Measurements from ENCODE around the gene SPATC1L. TPM values are rescaled to one million over a fixed set of nuclear protein-coding genes. Genes with fewer than 3 reads are reported as not detected.

SPATC1L gene
- polyA plus RNA-seq, 2 of the 4 experiments (the other 2 are of a cell fraction) = 0.14 TPM; not detected in 1

GRCh38 chr21:46155514-46156377 is 28.5 kb downstream of the SPATC1L start, which contains the start of gene FTCD:
Gene FTCD, minus strand, starts transcription at chr21:46155579. Its CDS starts 56 bp downstream, at chr21:46155523.
- H3K9me3 ChIP-seq = no peaks in the 10 kb centered on the region
- FAIRE-seq (no peak), DNase-seq (ENCODE audit: low read depth in 1 of 2, low spot score in 1 of 2) (no peak), ATAC-seq (no peak)
- no peaks in the 10 kb centered on the region for H3K4me1 ChIP-seq
- no peak within 1 kb of the TSS for H3K27ac ChIP-seq
- ChIA-PET CTCF (interaction anchor here (5.2 kb wide), 1 partner anchor 13 kb away, joined by 34 read pairs; no protein-coding TSS in a partner anchor), POLR2A (no interaction called here)
- TF ChIP-seq CTCF (IDR thresholded peaks at IDR 0.05) = no peak
- TF ChIP-seq USF2 (IDR thresholded peaks at IDR 0.05) = no peak
- no peak for TF ChIP-seq FOSL2 (IDR thresholded peaks at IDR 0.05)
- TF ChIP-seq FOSL2 (CRISPR knock-in tag; IDR thresholded peaks at IDR 0.05) = no peak
- no peak for TF ChIP-seq MAFK (IDR thresholded peaks at IDR 0.05; ENCODE audit: partially characterized antibody)
- TF ChIP-seq ELK1 (IDR thresholded peaks at IDR 0.05; ENCODE audit: low read depth, low read length) = no peak
- no peak for TF ChIP-seq E2F6 (IDR thresholded peaks at IDR 0.05; ENCODE audit: borderline replicate concordance, low read depth)
- TF ChIP-seq NR3C1 (IDR thresholded peaks at IDR 0.05) = no peak
- TF ChIP-seq TFCP2L1 (CRISPR knock-in tag; IDR thresholded peaks at IDR 0.05) = no peak
- TF ChIP-seq JUNB (IDR thresholded peaks at IDR 0.05) = no peak
- no peak for TF ChIP-seq CBX2 (IDR thresholded peaks at IDR 0.05; ENCODE audit: borderline replicate concordance, low read depth)
- TF ChIP-seq JUN (IDR thresholded peaks at IDR 0.05) = no peak
- TF ChIP-seq FOSB (CRISPR knock-in tag; IDR thresholded peaks at IDR 0.05) = no peak
- TF ChIP-seq KDM5A (IDR thresholded peaks at IDR 0.05) = no peak
- TF ChIP-seq TP53 (CRISPR knock-in tag; IDR thresholded peaks at IDR 0.05) = no peak
- no peak for TF ChIP-seq BCL3 (IDR thresholded peaks at IDR 0.05)
- no peak for TF ChIP-seq ATOH8 (CRISPR knock-in tag; IDR thresholded peaks at IDR 0.05; ENCODE audit: low read depth)
- TF ChIP-seq POLR2AphosphoS2 (conservative IDR thresholded peaks at IDR 0.05; ENCODE audit: low read length) = no peak
- 81% methylated on average over 19 of the region's 34 CpGs for WGBS (ENCODE audit: missing lambda C conversion rate)
- H3K4me3 ChIP-seq = no peak within 1 kb of the TSS
- no peak within 1 kb of the TSS for H3K4me2 ChIP-seq

GRCh38 chr21:46154955-46155513 is 29.2 kb downstream of the SPATC1L start:
- WGBS (ENCODE audit: missing lambda C conversion rate) = 90% methylated on average over 2 of the region's 16 CpGs
- Histone ChIP-seq H3K27ac (no peak overlapping the region), H3K9me3 (no peaks in the 10 kb centered on the region), H3K4me2 (no peak overlapping the region), H3K4me1 (no peaks in the 10 kb centered on the region), H3K4me3 (no peak overlapping the region)
- POLR2A ChIA-PET = no interaction called here
- no peak for FAIRE-seq
- no peak for ATAC-seq
- CTCF ChIA-PET = interaction anchor here (5.2 kb wide), 1 partner anchor 12 kb away, joined by 34 read pairs; no protein-coding TSS in a partner anchor
- DNase-seq (ENCODE audit: low read depth in 1 of 2, low spot score in 1 of 2) = no peak
- TF ChIP-seq HES2 (IDR thresholded peaks at IDR 0.05) (no peak), ZC3H11A (IDR thresholded peaks at IDR 0.05) (no peak), RNF2 (IDR thresholded peaks at IDR 0.05; ENCODE audit: borderline replicate concordance, low read depth) (no peak), BCL3 (IDR thresholded peaks at IDR 0.05) (no peak), POLR2A (IDR thresholded peaks at IDR 0.05; ENCODE audit: low read length) (no peak), KDM5A (IDR thresholded peaks at IDR 0.05) (no peak), MAFK (IDR thresholded peaks at IDR 0.05; ENCODE audit: partially characterized antibody) (no peak), HMGXB4 (CRISPR knock-in tag; IDR thresholded peaks at IDR 0.05; ENCODE audit: borderline replicate concordance) (no peak), HOXB5 (CRISPR knock-in tag; IDR thresholded peaks at IDR 0.05) (no peak), ZSCAN20 (CRISPR knock-in tag; IDR thresholded peaks at IDR 0.05) (no peak), EP300 (IDR thresholded peaks at IDR 0.05) (no peak)
